GM12873 (cell line): ENCODE results near the gene MAPK14.

Experiments used
- TF ChIP-seq, protein P1 (sequence below): IDR thresholded peaks from 2 replicates; pipeline ENCODE4 v1.5.1; 2012; ENCODE audit warnings: low read depth, mild to moderate bottlenecking, moderate library complexity, low read length, control low read depth; ENCODE audit not compliant: insufficient read depth; ENCODE audit errors: missing control alignments

Gene MAPK14

DNA sequence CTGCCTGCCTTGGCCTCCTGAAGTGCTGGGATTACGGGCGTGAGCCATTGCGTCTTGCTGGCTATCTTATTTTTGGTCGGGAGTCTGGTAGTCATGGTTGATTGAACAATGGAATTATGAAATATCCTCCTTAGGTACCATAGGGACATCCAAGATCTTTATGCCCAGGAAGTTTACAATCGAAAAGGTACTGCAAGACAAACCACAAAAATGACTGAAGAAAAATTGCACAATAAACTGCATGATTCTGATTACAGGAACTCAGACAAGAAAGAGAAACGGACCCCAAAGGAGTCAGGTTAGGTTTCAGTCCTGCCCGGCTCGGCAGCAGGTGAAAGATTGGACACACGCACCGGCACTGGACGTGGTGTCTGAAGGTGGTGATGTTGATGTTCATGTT is 8.4 kb upstream of the MAPK14 start:
- TF ChIP-seq, protein P1, sequence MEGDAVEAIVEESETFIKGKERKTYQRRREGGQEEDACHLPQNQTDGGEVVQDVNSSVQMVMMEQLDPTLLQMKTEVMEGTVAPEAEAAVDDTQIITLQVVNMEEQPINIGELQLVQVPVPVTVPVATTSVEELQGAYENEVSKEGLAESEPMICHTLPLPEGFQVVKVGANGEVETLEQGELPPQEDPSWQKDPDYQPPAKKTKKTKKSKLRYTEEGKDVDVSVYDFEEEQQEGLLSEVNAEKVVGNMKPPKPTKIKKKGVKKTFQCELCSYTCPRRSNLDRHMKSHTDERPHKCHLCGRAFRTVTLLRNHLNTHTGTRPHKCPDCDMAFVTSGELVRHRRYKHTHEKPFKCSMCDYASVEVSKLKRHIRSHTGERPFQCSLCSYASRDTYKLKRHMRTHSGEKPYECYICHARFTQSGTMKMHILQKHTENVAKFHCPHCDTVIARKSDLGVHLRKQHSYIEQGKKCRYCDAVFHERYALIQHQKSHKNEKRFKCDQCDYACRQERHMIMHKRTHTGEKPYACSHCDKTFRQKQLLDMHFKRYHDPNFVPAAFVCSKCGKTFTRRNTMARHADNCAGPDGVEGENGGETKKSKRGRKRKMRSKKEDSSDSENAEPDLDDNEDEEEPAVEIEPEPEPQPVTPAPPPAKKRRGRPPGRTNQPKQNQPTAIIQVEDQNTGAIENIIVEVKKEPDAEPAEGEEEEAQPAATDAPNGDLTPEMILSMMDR = no peak

DNA sequence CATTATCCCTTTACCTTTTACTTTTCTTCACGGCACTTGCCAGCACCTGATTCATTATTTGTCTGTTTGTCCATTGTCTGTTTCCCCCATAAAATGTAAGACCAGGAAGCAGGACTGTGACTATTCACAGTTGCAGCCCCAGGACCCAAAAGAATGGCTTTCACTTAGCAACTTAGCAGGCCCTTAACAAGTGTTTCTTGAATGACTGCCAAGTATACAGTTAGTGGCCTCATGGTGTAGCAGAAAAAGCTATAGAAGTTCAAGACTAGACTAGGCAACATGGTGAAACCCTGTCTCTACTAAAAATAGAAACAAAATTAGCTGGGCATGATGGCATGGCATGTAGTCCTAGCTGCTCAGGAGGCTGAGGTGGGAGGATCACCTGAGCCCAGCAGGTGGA is 7.5 kb upstream of the MAPK14 start:
- TF ChIP-seq, protein P1 = no peak

DNA sequence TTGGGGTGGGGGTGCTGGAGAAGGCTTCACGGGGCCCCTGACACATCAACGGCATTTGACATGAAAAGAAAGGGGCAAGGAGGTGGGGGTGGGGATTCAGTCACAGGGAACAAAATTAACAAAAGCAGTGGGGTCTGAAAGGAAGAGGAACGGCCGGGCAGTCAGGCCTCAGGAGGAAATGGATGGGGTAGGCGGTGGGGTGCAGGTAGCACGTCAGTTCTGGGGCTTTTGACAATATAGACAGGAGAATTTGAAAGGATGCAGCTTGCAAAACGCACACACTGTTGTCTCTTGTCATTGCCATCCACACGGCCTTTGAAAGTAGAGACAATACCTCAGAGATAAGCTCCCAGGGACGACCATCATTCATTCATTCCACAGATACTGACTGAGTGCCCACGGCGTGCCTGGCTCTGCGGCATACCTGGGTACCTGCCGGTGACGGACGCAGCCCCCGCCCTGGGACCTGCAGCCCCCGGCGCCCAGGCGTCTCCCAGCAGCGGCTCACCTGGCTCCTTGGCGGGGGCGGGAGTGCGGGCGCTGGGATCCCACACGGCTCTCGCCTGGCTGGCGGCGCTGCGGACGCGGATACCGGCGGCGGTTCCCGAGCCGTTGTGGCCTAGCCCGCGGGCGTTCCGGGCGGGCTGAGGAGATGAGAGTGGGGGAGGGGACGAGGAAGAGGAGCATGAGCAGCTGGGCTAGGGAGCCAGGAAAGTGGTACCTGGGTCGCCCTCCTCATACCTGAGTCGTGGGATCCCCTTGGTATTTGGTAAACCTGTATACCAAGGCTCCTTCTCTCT is 3.4 kb upstream of the MAPK14 start, which contains the start of gene SLC26A8:
Gene SLC26A8, minus strand, starts transcription at position 646 of the 800 bp plus-strand sequence. CDS start 4,934 bp downstream, outside the sequence.
- TF ChIP-seq, protein P1 = no peak

DNA sequence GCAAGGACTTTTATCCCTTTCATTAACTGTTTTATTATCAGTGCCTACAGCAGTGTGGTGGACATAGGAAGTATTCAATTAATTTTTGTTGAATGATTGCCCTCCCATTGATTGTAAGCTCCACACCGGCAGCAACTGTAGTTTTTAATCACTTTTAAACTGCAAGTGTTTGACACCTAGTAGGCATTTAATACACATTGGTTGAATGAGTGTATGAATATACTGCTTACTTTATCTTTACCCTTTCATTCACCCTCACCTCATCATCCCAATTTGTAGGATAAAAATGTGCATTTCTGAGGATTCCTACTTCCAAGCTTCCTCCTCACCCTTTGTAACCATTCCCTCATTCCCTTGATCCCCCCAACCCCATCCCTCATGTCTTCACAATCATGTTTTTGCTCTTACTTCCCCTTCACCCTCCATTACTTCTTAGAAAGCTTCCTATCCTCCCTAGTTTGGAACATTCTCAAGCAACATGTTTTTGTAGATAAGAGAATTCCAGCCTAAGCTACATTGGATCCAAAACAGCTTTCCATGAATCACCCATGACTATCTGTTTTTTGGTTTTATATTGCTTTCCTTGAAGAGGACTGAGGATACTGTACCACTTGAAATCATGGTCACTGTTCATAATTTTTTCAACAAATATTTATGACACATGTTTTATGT is 2.2 kb upstream of the MAPK14 start:
- TF ChIP-seq, protein P1 = no peak

DNA sequence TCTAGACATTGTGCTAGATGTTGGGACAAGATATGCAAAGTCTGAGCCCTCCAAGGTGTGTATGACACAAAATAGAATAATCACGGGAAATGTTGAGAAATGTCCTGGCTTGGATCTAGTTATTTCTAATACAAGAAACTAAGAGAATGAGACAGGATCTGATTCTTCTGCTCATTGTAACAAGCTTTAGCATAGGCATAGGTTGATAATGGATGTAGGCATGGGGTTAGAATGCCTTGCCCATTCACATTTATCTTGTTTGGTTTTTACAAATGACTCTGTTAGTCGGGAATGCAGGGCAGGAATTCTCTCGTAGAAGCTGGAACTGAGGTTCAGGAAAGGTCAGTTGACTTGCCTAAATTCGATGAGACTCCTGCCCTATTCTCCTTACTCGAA is 1.7 kb upstream of the MAPK14 start:
- TF ChIP-seq, protein P1 = no peak

DNA sequence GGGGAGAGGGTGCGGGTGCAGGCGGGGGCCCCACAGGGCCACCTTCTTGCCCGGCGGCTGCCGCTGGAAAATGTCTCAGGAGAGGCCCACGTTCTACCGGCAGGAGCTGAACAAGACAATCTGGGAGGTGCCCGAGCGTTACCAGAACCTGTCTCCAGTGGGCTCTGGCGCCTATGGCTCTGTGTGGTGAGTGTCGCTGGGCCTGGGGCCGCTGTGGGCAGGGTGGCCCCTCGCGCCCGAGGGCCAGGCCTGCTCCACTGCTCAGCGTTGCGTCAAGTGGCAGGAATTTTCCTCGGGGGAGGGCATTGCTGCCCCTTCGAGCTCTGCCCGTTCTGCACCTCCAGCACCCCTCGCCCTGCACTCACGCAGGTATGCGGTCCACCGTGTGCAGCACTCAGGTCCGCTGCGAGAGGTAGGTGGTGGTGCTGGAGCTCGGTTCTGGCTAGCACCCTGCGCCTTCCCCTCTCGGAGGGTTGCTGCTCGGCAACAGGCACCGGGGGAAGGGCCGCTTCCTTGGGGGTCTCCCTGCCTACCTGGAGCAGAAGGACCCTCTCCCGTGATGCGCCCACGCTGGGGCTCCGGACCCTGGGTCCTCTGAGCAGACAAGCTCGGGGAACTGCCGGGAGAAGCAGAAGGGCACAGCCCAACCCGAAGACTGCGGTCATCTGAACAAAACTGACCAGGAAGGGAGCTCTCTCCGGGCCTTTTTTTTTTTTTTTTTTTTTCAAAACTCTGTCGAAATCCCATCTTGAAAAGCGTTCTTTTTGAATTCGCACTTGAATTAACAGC is 674 bp downstream of the MAPK14 start:
- TF ChIP-seq, protein P1 = no peak

DNA sequence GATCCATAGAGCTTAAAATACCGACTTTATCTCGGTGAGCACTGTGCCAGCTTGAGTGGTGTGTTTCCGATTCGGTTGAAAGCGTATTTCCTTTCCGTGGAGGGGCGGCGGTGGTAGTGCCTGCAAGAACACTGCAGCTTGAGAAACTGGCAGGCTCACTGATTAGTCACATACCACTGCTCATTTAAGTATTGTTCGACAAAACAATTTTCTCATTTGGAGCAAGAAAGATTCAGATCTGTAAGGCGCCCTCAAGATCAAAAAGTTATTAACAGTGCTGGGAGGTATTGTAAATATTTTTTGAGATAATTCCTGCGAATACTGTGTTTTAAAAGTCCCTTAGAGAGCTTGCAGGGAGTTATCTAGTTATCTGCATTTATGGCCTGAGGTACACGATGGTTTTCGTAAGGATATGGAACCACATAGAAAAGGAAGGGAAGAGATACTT is 1.3 kb downstream of the MAPK14 start:
- TF ChIP-seq, protein P1 = no peak
